GM13976 (cell line): ENCODE data around the gene NECAP2.

Source experiments
- DNase-seq: peaks from one replicate; pipeline ENCODE4 v3.0.0; 2012; ENCODE audit warnings: low spot score
- CTCF ChIP-seq: IDR thresholded peaks from 2 replicates; pipeline ENCODE4 v1.5.1; 2012; ENCODE audit warnings: borderline replicate concordance, mild to moderate bottlenecking; ENCODE audit not compliant: insufficient read depth; ENCODE audit errors: extremely low read depth, missing control alignments, control extremely low read depth
- in situ Hi-C: fragments of 300-500 bp; cut with MboI; formaldehyde crosslinking; loops from one replicate; pipeline ENCODE4 v1.12.0; 2022; ENCODE audit warnings: low sequenced_read_pairs, mixed read lengths, inconsistent platforms; ENCODE audit not compliant: unreplicated experiment

The NECAP2 gene

DNA sequence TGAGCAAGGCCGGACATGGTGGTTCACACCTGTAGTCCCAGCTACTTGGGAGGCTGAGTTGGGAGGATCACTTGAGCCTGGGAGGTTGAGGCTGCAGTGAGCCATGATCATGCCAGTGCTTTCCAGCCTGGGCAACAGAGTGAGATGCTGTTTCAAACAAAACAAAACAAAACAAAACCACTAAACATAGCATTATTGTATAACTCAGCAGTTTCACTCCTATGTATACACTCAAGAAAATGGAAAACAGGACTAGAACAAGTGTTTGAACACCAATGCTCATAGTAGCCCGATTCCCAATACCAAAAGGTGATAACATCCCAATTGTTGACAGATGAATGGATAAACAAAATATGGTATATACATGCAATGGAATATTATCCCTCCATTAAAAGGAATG lies 2.0 kb upstream of the NECAP2 start:
- no peak for TF ChIP-seq CTCF
- in situ Hi-C loops: no loop called here

GRCh38 chr1:16438924-16439323 lies 1.6 kb upstream of the NECAP2 start:
- in situ Hi-C loops: no loop called here
- no peak for DNase-seq
- TF ChIP-seq CTCF: no peak

More for the DNA sequence above, 2.0 kb upstream of the NECAP2 start:
- DNase-seq: no peak

DNA sequence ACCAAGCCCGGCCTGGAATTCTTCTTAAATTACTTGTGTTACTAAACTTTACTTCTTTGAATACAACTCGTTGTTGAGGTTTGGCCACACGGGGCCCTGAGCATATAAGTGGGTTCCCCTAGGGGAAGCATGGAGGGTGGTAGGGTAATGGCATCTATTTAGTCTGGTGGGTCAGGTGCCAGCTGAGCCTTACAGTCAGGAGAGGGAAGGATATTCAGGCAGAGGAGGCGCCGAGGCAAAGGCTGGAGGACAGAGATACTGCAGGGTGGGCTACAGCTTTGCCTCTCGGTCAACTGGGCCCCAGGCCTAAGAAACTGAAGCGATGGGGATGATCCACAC lies 424 bp upstream of the NECAP2 start:
- no peak for TF ChIP-seq CTCF
- no peak for DNase-seq
- in situ Hi-C loops: no loop called here

DNA sequence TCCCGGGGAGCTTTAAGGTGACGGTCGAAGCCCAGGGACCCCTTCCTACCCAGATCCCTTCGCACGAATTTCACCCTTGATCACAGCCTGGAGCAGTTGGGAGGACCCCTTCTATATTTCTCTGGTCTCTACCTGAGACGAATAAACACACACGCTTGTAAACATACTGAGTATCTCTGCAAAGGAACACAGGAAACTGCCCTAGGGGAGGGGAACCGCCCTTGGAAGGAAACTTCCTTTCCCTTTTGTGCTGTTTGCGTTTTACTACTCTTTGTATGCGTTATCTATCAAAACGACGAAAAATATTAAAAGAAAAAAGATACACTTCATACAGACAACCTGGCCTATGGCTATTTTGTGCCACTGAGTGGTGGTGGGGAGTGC lies 750 bp downstream of the NECAP2 start:
- TF ChIP-seq CTCF: no peak
- DNase-seq: no peak
- in situ Hi-C loops: no loop called here

DNA sequence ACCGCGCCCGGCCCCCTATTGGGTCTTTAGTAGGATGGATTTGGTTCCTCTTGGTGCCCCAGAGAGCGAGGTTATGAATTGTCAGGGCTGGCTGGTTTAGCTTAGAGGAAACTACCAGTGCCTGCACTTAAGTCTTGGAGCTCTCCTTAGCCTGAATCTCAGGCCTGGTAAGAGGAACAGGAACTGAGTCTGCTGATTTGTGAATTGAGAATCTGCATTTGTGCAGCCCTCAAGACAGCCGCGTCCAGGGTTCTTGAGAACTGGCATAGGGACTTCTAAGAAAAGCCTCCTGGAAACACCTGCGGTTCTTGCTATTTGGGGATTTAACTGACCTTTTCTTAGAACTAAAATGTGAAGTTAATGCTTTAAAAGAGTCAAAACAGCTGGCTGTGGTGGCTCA lies 1.7 kb downstream of the NECAP2 start:
- in situ Hi-C loops: no loop called here
- no peak for DNase-seq
- TF ChIP-seq CTCF: no peak

DNA sequence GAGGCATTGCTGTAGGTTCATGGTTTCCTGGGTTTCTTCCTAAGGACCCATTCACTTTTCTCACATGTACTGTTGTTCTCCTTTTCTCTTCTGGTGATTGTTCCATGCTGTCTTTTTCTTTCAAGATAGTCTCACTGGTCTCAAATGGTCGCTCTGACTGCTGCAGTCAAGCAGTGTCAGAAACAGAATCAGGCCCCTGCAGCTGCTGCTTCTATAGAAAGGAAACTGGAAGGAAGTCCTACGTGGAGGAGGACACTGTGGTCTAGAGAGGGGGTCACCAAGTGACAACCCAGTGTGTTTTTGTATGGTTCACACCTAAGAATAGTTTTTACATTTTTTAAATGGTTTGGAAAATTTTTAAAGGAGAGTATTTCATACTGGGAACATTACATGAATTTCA lies 2.4 kb downstream of the NECAP2 start:
- in situ Hi-C loops: no loop called here
- no peak for TF ChIP-seq CTCF
- no peak for DNase-seq
